T-cell (primary cell): ENCODE results near the gene NEIL1. TPM values are rescaled to one million over a fixed set of nuclear protein-coding genes. Genes with fewer than 3 reads are reported as not detected.

Source experiments
- total RNA-seq, 35 experiments: library from RNA in 6 of 35; stranded (reverse) in 6 of 35; fragments of 120-200 nt in 1 of 35; gene quantifications; one replicate each; pipeline versions ENCODE4 v1.2.1 to v1.2.4 and lab custom pipeline; 2013 to 2026

The NEIL1 gene
- total RNA-seq, 5 donors from 2014 or later (not counting 1 experiment from before 2014, with no cell fraction given), result 11.9 to 35.0 (median 15.1) TPM

Other genes with a start within 250 kb of the NEIL1 start
- 10 to 100 TPM; 25.2 to 40.3 (median 37.8) TPM for gene C15orf39, start 145.2 kb upstream of the NEIL1 start, total RNA-seq
- gene GOLGA6C, start 88.7 kb upstream of the NEIL1 start, total RNA-seq, result not detected
- gene GOLGA6D, start 64.2 kb upstream of the NEIL1 start, total RNA-seq, result under 1 TPM in 2 of 5 donors, not detected in 3; 0.13 to 0.15 TPM
- 10 to 100 TPM; 25.0 to 38.7 (median 34.2) TPM for gene COMMD4, start 11.0 kb upstream of the NEIL1 start, total RNA-seq
- 100 to 1,000 TPM; 357 to 529 (median 447) TPM for gene MAN2C1, start 21.6 kb downstream of the NEIL1 start, total RNA-seq
- gene SIN3A, start 104.7 kb downstream of the NEIL1 start, total RNA-seq, result 100 to 1,000 TPM; 117 to 137 (median 136) TPM
- 10 to 100 TPM; 12.7 to 19.6 (median 16.3) TPM for gene PTPN9, start 232.3 kb downstream of the NEIL1 start, total RNA-seq